HL-60 (cell line): ENCODE data around the gene RAMACL.

Experiments used
- DNase-seq, 2 experiments: peaks; one replicate each; pipeline ENCODE4 v3.0.0-alpha.2; 2010 to 2020; ENCODE audit warnings: low read depth in 1 of 2, low spot score in 1 of 2
- H3K27ac ChIP-seq: fragments of 250-450 bp; sonication (Bioruptor Pico); replicated peaks from 2 replicates; pipeline ENCODE4 v1.5.1; 2020; ENCODE audit warnings: mild to moderate bottlenecking, moderate library complexity
- H3K27me3 ChIP-seq: fragments of 250-450 bp; sonication (Bioruptor Pico); 2 replicates; pipeline ENCODE4 v1.5.1; 2021; ENCODE audit warnings: mild to moderate bottlenecking, moderate library complexity; ENCODE audit not compliant: insufficient read depth, poor library complexity, severe bottlenecking
- H3K4me3 ChIP-seq: replicated peaks from 2 replicates; pipeline ENCODE4 v1.5.1; 2011; ENCODE audit warnings: mild to moderate bottlenecking, control low read depth, low read length; ENCODE audit not compliant: insufficient read depth
- GABPA ChIP-seq: IDR thresholded peaks from 2 replicates; pipeline ENCODE4 v1.6.1; 2012; ENCODE audit warnings: low read depth
- POLR2AphosphoS5 ChIP-seq: IDR thresholded peaks from 2 replicates; pipeline ENCODE4 v1.6.1; 2012; ENCODE audit warnings: low read depth
- SPI1 ChIP-seq: IDR thresholded peaks from 2 replicates; pipeline ENCODE4 v1.6.1; 2012; ENCODE audit warnings: low read depth, mild to moderate bottlenecking, borderline replicate concordance
- TF ChIP-seq, protein P1 (sequence below): IDR thresholded peaks from one replicate; pipeline ENCODE4 v1.5.1; 2011; ENCODE audit warnings: low read length, control low read depth, inconsistent platforms; ENCODE audit not compliant: insufficient read depth
- TF ChIP-seq, protein P2 (sequence below): IDR thresholded peaks from 2 replicates; pipeline ENCODE4 v1.6.1; 2012; ENCODE audit warnings: low read depth; ENCODE audit not compliant: insufficient replicate concordance

Gene RAMACL

DNA sequence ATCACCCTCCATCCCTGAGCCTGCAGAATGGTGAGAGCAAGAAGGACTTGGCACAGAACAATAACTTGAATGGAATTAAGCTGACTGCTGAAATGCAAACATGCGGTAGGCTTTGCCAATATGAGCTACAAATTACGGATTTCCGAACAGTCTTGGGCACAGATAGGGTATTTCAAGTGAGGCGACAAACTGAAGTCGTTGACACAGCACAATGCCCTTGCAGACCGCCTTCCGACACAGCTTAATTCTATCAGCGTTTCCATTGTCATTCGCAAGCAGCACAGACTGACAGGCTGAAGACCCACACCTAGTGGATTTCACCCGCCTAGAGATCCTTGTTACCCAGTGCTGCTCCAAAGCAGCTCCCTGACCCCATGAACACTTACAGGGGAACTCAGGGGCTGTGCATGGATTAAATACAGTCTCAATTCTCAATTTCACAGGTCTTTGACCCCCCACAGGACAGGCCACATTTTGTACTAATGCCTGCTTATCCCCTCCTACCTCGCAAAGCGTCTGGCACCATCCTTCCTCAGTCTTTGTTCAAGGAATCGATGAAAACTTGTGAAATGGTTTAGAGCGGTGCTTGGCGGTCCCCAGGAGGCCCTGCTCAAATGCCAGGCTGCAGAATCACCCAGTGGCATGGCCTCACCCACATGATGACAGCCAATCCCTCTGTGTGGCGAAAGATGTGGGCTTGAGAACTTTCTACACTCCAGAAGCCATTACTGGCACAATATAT is 34.6 kb downstream of the RAMACL start:
- TF ChIP-seq SPI1 (no peak), GABPA (no peak), POLR2AphosphoS5 (no peak)
- TF ChIP-seq, protein P1, sequence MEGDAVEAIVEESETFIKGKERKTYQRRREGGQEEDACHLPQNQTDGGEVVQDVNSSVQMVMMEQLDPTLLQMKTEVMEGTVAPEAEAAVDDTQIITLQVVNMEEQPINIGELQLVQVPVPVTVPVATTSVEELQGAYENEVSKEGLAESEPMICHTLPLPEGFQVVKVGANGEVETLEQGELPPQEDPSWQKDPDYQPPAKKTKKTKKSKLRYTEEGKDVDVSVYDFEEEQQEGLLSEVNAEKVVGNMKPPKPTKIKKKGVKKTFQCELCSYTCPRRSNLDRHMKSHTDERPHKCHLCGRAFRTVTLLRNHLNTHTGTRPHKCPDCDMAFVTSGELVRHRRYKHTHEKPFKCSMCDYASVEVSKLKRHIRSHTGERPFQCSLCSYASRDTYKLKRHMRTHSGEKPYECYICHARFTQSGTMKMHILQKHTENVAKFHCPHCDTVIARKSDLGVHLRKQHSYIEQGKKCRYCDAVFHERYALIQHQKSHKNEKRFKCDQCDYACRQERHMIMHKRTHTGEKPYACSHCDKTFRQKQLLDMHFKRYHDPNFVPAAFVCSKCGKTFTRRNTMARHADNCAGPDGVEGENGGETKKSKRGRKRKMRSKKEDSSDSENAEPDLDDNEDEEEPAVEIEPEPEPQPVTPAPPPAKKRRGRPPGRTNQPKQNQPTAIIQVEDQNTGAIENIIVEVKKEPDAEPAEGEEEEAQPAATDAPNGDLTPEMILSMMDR: no peak
- TF ChIP-seq, protein P2, sequence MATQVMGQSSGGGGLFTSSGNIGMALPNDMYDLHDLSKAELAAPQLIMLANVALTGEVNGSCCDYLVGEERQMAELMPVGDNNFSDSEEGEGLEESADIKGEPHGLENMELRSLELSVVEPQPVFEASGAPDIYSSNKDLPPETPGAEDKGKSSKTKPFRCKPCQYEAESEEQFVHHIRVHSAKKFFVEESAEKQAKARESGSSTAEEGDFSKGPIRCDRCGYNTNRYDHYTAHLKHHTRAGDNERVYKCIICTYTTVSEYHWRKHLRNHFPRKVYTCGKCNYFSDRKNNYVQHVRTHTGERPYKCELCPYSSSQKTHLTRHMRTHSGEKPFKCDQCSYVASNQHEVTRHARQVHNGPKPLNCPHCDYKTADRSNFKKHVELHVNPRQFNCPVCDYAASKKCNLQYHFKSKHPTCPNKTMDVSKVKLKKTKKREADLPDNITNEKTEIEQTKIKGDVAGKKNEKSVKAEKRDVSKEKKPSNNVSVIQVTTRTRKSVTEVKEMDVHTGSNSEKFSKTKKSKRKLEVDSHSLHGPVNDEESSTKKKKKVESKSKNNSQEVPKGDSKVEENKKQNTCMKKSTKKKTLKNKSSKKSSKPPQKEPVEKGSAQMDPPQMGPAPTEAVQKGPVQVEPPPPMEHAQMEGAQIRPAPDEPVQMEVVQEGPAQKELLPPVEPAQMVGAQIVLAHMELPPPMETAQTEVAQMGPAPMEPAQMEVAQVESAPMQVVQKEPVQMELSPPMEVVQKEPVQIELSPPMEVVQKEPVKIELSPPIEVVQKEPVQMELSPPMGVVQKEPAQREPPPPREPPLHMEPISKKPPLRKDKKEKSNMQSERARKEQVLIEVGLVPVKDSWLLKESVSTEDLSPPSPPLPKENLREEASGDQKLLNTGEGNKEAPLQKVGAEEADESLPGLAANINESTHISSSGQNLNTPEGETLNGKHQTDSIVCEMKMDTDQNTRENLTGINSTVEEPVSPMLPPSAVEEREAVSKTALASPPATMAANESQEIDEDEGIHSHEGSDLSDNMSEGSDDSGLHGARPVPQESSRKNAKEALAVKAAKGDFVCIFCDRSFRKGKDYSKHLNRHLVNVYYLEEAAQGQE: no peak
- DNase-seq: no peak
- Histone ChIP-seq H3K4me3 (no peak overlapping the region), H3K27me3 (no peaks in the 10 kb centered on the region), H3K27ac (no peak overlapping the region)

DNA sequence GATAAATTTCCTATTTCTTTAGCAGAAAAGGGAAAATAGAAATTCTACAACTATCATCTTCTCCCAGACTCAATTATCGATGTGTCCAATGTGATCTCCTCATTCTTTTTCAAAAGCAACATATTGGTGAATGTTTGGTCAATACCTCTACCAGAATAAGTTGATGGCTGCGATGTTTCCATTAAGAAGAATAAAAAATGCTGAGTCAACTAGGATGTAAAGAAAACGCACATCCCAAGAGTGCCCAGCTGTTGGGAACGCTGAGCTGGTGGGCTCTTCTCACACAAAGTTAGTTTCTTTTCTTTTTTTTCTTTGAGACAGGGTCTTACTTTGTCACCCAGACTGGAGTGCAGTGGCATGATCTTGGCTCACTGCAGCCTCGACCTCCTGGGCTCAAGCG is 39.8 kb downstream of the RAMACL start:
- DNase-seq: no peak
- no peak for TF ChIP-seq SPI1
- TF ChIP-seq, protein P1: no peak
- no peak for TF ChIP-seq POLR2AphosphoS5
- no peak for TF ChIP-seq GABPA
- TF ChIP-seq, protein P2: no peak
- H3K4me3 ChIP-seq: no peak overlapping the region
- H3K27me3 ChIP-seq: no peaks in the 10 kb centered on the region
- no peak overlapping the region for H3K27ac ChIP-seq

DNA sequence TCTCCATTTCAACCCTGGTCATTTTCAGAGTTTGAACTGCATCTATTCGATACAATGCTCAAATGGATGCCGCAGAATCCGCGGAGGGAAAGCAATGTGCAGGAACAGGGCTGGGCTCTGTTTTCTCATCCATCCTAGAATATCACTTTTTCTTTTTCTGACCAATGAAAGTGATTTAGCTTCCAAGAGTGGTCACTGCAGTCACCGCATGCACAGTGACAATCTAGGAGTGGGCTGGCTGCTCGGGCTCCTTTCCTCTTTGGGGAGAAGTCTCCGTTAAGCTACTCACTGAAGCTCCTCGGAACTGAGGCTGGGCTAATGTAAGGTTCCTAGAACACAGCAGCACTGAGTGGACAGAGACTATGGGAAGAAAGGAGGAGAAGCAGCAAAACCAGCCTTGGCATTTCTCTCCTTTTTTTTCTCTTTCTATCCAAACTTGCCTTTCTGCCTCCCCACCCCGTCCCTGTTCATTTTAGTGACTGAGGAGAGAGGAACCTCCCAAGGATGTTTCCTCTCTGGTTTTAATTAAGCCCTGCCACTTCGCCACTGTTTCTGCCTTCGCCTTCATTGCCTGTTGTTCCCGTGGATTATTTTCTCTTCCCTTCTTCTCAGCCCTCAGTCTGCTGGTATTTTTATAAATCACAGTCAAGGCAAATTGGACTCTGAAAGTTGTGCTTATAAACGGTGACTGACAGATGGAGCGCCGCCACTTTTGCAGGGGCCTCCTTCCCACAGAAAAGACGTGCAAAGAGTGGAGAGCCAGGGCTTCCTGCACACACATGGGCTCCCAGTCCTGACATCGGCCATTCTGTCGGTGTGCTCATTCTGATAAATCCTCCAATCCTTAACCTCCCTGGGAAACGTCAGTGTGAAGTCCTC is 41.1 kb downstream of the RAMACL start:
- TF ChIP-seq SPI1: no peak
- no peak for TF ChIP-seq GABPA
- H3K27me3 ChIP-seq: no peaks in the 10 kb centered on the region
- no peak overlapping the region for H3K27ac ChIP-seq
- DNase-seq: no peak
- no peak overlapping the region for H3K4me3 ChIP-seq

DNA sequence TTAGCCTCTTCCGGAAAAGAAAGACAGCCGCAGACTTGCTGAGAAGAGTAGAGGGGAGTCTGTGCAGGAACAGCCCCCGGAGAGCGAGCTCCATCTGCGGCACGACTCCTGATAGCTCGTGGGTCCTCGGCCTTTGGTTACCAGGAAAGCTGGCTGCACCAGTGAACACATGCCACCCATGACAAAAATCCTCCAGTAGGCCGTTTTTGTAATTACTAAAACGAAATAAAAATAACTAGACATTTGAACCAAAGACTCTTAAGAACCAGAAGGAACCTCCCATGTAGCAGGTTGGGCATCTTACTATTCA is 42.2 kb downstream of the RAMACL start:
- H3K4me3 ChIP-seq: no peak overlapping the region
- H3K27ac ChIP-seq: no peak overlapping the region
- TF ChIP-seq POLR2AphosphoS5: no peak
- TF ChIP-seq GABPA: no peak
- TF ChIP-seq SPI1: no peak
- no peaks in the 10 kb centered on the region for H3K27me3 ChIP-seq
- no peak for DNase-seq
